Kidney tubule cell (primary cell): Measurements from ENCODE around the gene MIPOL1.
"Not testable (repeated sequence)": the region's sequence is repeated elsewhere in the genome, so short reads cannot be mapped to it uniquely, and the experiment has no call there.

Source experiments
- DNase-seq: peaks from one replicate; pipeline ENCODE4 v3.0.0-alpha.2; 2018; ENCODE audit warnings: low spot score

Gene MIPOL1

GRCh38 chr14:37462426-37462825 is 264.7 kb downstream of the MIPOL1 start:
- DNase-seq = not testable (repeated sequence)

GRCh38 chr14:37464192-37464858 is 266.6 kb downstream of the MIPOL1 start:
- no peak for DNase-seq

- no peak for DNase-seq
Measured at GRCh38 chr14:37466003-37466622, 268.4 kb downstream of the MIPOL1 start.

GRCh38 chr14:37466623-37467088 is 268.9 kb downstream of the MIPOL1 start:
- no peak for DNase-seq

GRCh38 chr14:37469650-37470049 is 271.9 kb downstream of the MIPOL1 start:
- no peak for DNase-seq

- no peak for DNase-seq
Measured at GRCh38 chr14:37470251-37470650, 272.5 kb downstream of the MIPOL1 start.

- no peak for DNase-seq
Measured at GRCh38 chr14:37472906-37473305, 275.2 kb downstream of the MIPOL1 start.

- DNase-seq = no peak
Measured at GRCh38 chr14:37474191-37474590, 276.5 kb downstream of the MIPOL1 start.

GRCh38 chr14:37480446-37481290 is 282.9 kb downstream of the MIPOL1 start:
- no peak for DNase-seq

- no peak for DNase-seq
Measured at GRCh38 chr14:37482428-37482827, 284.7 kb downstream of the MIPOL1 start.

GRCh38 chr14:37483672-37484071 is 285.9 kb downstream of the MIPOL1 start:
- DNase-seq = no peak

GRCh38 chr14:37490607-37491006 is 292.9 kb downstream of the MIPOL1 start:
- no peak for DNase-seq

- DNase-seq = no peak
Measured at GRCh38 chr14:37491076-37491475, 293.3 kb downstream of the MIPOL1 start.

GRCh38 chr14:37493606-37494005 is 295.9 kb downstream of the MIPOL1 start:
- no peak for DNase-seq

- no peak for DNase-seq
Measured at GRCh38 chr14:37497422-37497821, 299.7 kb downstream of the MIPOL1 start.

- no peak for DNase-seq
Measured at GRCh38 chr14:37501877-37502276, 304.1 kb downstream of the MIPOL1 start.

- no peak for DNase-seq
Measured at GRCh38 chr14:37508503-37508902, 310.8 kb downstream of the MIPOL1 start.

GRCh38 chr14:37512173-37512572 is 314.4 kb downstream of the MIPOL1 start:
- no peak for DNase-seq

- DNase-seq = no peak
Measured at GRCh38 chr14:37515771-37516170, 318.0 kb downstream of the MIPOL1 start.

- DNase-seq = no peak
Measured at GRCh38 chr14:37526994-37527393, 329.3 kb downstream of the MIPOL1 start.

GRCh38 chr14:37539992-37540391 is 342.3 kb downstream of the MIPOL1 start:
- no peak for DNase-seq

- DNase-seq = no peak
Measured at GRCh38 chr14:37544407-37544806, 346.7 kb downstream of the MIPOL1 start.

- no peak for DNase-seq
Measured at GRCh38 chr14:37545174-37545573, 347.4 kb downstream of the MIPOL1 start.
